22Rv1 (cell line): Measurements from ENCODE around the gene NCKIPSD.

Experiments used
- CTCF ChIP-seq: fragments of 450-650 bp; IDR thresholded peaks from 2 replicates; pipeline ENCODE4 v1.5.1; 2017; ENCODE audit warnings: mild to moderate bottlenecking
- ZFX ChIP-seq: fragments of 450-650 bp; IDR thresholded peaks from 2 replicates; pipeline ENCODE4 v1.6.1; 2017; ENCODE audit warnings: antibody characterized with exemption, borderline replicate concordance

GRCh38 chr3:48651771-48652170, 33.9 kb downstream of the NCKIPSD start:
- TF ChIP-seq CTCF (no peak), ZFX (no peak)
